NCI-H82 treated with DMSO at 0.1 percent for 48 hours (cell line): ENCODE measurements around the gene PSAP.

Source experiments
- DNase-seq: peaks from one replicate; lab custom pipeline; 2025; ENCODE audit not compliant: unreplicated experiment; lab: John Stamatoyannopoulos, UW

Gene PSAP

DNA sequence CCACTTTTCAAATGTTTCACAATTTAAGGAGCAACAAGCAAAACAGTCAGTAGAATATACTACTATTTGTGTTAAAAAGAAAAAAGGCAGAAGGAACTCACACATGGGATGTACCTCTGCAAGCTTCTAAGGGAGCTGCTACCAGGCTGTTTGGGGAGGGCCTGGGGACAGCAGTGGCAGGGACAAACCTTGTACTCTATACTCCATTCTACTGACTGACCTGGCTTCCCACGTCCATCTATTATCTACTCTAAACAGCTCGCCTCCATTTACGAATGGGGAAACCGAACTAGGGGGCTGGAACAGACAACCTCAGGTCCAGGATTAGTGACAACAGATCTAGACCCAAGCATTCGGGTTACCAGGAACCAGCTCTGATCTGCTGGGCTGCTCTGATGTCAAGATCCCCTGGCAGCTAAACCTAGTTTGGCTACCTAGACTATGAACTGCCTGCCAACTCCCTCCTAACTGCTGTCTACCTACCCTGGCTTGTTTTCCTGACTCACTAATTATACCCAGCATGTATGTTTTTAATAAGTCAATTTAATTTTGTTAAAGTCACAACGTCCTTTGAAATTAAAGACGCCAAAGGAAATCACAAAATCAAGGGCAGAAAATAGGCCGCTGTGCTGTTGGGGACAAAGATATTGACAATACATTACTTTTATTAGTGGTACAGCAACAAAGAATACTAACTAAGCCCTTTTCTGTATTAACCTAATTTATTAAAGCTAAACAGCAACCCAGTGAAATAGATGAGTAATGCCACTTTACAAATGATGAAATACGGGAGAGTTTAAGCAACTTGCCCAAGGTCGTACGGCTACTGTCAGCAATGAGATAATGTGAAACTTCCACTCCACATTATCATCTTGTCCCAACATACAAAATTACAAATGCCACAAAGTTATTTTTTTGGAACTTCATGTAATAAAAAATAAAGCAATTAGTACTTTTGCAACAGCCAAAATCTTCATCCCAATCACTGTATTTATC is 5.3 kb downstream of the PSAP start:
- DNase-seq = no peak

DNA sequence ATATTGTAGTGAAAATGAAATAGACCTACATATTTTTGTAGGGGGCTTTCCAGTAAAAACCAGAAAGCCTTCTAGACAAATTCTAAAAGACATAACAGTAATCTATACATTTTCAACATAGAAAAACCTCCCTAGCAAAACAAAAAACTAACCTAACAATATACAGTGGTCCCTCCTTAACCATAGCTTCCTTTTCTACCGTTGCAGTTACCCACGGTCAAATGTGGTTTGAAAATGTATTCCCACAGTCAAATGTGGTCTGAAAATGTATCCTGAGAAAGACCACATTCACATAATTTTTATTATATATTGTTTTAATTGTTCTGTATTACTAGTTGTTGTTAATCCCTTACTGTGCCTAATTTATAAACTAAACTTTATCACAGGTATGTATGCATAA is 6.4 kb downstream of the PSAP start:
- DNase-seq = no peak

DNA sequence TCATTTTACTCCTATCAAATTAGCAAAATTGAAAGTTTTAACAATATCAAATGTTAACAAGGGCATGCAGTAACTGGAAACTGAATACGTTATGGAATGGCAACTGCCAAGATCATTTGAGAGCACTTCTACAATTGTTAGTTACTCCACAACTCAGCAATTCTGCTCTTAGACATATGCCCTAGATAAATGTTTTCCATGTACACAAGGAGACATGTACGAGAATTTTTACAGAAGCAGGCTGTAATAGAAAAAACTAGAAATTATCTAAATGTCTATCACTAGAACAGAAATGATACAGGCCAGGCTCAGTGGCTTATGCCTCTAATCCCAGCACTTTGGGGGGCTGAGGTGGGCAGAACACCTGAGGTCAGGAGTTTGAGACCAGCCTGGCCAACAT is 7.0 kb downstream of the PSAP start:
- DNase-seq = no peak

DNA sequence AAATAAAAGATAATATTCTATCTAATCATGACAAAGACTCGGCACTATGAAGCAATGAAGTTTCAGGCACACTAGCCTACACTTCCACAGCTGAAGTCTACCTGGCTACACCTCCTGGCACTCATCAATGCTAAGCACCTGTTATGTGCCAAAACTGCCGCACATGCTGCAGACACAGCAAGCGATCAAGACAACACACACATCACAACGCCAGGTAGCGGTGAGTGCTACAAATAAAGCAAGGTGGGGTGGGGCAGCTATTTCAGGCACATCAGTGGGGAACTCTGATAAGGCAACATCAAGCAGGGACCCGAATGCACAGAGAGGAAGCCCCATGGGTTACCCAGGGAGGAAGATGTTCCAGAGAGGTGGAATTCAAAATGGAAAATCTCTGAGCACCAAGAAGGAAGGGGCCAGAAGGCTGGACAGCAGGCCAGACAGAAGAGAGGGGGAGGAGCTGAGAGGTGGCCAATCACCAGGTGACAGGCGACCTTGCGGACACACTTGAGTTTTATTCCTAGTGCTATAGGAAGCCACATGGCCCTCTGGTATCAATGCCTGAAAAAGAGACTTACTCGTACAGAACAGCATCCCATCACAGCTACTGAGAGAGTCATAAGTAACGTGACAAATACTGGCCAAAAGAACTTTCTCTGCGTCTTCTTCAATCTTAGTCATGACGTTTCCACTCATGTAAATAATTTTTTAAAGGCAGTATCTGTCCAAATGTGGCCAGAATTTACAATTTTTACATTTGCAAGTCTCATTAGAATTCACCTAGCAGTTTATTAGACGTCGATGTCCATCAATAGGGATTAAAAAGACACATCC is 8.0 kb downstream of the PSAP start:
- no peak for DNase-seq

DNA sequence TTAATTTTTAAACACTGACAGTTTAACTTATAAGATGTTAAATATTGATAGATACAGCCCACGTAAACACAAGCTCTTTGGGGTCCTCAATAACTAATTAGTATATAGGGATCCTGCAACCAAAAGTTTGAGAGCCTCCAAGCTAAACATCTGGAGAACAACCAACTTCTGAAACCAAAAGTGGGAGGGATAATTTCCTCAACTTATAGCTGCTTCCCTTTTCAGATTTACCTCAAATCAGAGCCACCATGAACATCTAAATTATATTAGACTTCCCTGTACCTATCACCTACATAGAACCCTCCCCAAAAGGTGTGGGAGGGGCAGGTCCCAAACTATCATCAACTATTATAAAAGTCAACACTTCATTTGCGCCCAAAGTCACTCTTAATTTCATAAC is 8.6 kb downstream of the PSAP start:
- DNase-seq = no peak

DNA sequence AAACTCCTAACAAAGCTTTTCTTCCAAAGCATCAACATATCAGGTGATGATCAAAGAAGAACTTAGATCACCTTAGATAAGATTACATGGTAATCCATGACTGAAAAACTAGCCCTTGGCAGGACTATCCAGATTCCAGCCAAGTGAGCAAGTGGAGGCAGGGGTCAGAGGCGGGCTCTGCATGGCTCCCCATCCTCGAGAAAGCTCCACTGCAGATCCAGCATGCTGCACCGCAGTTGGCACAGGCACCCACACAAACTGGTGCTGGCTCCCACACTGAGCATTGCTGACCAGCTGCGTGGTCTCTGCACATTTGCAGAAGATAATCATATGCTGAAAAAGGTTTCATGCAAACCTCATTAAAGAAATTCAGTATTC is 10.1 kb downstream of the PSAP start:
- DNase-seq = no peak

DNA sequence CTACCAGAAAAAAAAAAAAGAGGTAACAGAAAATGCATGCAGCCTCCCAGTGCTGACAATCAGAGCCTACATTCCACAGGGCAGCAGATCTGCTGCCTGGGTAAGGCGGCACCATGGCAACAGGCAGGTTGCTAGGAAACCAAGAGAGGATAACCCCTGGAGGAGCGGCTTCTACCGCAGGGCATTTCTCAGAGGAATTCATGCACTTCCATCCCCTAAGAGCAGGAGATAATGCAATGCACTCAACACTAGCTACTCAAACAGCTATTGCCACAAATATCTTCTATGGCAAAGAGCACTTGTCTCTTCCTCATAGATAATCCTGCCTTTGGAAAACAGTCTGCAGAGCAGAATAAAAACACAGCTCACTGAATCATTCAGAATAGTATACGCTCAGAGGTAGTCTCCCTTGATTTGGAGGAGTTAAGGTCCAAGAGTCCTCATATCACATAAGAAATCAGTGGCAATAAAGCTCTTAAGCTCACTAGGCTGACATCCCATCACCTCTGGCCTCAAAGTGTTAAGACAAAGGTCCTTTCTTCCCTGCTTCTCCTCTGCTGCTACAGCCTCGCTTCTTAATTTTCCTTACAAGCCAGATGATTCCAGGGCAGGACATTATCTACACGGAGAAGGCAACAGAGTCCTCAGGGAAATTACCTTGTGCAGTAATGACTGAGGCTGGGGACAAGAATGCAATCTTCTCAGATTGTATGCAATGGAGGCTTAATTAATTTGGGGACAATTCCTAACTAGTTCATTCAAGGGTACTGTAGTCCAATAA is 10.7 kb downstream of the PSAP start:
- DNase-seq = peak; percentile 44

DNA sequence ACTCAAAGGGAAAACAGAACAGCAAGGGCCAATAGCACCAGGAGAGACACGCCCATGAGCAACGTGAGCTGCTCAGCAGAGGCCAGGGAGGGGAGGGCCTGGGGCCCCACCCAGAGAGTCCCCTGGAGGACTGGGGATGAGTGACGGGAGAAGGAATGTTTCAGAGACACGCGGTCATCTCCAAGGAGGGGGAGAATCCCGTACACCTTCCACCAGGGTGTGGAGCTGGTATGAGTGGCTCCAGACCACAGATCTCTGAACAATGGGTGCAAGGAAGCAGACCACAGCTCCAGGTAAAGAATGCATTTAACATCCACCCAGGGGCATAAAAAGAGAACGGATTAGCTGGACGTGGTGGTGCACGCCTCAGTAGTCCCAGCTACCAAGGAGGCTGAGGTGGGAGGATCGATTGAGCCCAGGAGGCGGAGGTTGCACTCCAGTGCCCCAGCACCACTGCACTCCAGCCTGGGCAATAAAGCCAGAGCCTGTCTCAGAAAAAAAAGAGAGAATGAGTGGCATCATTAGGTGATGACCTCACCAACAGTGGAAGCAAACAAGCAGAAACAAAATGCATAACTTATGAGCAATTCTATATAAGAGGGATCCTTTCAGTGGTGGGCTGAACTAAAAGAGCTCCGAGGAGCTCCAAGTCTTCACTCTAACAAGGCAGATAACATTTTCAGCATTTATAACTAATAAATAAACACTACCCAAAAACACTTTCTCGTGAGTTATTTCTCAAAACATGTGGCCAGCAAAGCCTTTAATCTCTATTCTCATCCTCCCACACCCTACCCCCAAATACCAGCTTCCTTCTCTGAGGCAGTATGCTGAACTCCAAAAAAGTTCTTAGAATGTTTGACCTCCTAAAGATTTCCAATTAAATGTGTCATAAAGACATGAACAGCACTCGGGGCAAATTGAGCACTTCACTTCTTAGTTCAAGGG is 12.5 kb downstream of the PSAP start:
- no peak for DNase-seq

DNA sequence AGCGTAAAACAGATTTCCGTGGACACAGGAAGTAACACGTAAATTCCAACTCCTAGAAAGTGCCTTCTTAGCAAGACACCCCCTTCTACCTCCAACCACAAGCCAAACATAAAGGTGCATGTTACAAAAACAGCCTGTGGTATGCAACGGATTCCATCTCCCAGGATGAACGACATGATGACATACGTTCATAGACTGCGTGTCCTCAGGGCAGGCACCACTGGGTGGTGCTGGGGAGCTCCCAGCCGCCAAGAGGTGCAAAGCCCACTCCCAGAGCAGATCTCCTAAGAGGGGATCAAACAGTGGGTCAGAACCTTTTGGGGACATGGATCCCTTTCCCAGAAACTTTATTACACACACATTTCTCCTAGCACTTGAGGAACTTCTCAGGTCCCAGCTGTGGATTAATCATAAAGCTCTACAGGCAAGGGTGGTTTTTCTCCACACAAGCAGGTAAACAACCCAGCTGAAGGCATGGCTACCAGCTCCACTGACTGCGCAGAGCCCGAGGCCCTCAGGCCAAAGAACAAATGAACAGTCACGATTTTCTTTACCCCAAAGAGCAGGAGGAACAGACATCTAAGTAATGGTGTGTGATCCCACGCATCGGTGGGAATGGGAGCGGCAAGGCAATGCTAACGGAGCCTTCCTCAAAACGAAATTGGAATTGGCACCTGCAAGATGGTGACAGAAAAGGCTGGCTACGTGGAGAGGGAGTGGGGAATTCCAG is 13.8 kb downstream of the PSAP start:
- peak; percentile 34 for DNase-seq

DNA sequence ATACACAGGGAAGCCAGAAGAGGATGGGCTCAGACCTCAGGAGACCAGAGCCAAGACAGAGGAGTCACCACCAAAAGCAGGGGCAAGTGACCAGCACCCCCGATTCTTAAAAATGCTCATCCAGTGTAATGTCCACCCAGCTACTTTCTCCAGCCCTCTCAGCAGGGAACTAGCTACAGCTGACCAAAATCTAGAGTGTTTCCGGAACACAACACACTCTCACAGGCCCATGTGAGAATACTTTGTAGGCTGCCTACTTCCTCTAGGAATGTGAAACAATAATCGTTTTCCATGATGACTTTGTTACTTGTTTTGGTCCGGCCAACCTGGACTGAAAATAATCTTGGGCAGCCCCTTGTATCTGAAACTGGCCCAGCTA is 14.5 kb downstream of the PSAP start:
- DNase-seq = no peak

DNA sequence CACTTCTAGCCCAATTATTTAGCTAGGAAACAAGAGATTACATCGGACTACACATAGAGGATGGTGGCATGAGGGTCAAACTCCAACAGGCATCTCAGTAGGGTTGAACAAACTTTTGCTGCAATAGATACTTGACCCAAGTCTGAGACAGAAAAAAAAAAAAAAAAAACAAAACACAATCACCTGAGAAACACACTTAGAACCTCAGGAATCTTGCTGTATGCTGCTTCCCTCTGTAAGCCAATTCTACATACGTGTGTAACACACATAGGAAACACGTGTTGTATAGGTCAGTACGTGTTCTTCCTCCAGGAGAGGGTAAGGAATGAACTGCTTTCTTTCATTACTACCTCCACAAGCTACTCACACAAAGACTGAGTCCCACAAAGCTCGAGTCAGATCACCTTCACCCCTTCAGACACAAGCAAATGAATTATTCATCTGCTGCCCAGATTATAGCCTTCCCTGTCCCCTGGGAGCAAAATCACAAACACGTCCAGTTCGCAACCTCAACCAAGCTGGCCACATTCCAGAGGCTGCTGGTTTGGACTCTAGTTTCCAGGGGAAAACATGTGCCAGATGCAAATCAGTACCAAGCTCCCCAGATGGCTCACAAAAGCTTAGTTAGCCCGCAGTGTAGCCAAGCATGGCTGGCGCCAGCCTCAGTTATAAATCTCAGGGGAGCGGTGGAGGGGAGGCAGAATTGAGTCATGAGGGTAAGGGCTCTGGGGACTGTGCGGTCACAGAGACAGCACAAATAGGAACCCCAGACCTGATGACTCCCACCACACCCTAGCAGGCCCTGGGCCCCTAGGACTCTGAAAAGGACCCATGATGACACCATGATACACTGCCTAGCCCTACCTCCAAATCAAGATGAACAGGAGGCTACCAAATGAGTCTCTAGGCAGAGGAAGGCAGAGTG is 15.1 kb downstream of the PSAP start:
- DNase-seq = peak; percentile 90

DNA sequence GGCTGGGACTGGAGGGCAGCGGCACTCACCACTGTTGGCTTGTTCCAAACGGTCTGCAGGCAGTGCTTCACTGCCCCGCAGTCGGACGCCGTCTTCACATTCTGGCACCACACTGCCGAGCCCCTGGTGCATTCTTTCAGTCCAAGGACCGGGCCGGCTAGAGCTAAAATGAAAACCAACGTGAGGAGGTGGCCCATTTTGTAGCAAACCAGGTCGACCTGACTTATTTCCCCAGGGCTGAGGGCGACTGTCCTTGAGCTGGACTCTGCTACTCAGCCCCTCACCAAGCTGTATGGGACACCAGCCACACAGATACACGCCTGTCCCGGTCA is 16.7 kb downstream of the PSAP start:
- DNase-seq = no peak

DNA sequence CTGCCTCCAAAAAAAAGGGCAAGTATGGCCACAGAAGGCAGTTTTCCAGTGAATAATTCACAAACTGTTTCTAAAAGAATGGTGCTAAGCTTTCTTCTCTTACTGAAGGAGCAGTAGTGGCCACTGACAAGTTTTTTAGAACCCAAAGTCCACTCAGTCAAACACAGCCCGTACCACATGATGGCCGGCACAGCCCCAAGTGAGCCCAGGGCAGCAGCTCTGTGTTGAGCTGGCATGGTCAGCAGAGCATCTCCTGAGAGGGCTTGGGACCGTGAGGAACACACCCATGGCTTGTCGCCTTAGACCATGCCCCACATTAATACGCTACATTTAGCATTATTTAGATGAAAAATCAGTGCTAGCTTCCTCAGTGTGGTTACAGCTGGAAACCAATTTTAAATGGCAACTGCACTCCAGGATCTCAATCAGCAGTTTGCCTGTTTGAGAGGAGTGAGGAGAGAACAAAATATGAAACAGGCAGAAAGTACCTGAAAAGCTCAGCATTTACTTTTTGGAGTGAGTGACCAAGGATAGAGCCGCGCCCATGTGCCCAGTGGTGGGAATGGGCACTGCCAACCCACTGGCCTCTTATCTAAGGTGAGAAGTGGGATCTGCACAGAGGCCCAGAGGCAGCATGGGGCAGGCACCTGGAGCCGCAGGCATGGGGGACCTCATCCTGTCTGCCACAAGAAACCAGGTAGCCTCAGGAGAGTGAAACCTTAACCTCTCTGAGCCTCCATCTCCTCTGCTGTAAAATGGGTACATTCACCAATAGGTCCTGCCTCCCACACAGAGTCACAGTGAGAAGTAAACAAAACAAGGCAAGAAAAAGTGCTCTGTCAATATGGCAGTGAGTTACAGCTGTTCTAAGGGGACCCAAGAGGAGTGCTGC is 17.4 kb downstream of the PSAP start:
- no peak for DNase-seq

DNA sequence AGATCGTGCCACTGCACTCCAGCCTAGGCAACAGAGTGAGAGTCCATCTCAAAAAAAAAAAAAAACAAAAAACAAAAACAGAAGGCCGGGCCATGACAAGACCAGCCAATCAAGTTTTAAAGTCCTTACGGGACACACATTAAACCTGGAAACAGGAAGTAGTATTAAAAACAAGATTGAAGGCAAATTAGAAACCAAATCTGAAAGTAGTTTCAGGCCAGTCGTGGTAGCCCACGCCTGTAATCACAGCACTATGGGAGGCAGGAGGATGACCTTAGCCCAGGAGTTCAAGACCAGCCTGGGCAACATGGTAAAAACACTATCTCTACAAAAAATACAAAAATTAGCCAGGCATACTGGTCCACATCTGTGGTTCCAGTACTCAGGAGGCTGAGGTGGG is 18.1 kb downstream of the PSAP start:
- DNase-seq = no peak

DNA sequence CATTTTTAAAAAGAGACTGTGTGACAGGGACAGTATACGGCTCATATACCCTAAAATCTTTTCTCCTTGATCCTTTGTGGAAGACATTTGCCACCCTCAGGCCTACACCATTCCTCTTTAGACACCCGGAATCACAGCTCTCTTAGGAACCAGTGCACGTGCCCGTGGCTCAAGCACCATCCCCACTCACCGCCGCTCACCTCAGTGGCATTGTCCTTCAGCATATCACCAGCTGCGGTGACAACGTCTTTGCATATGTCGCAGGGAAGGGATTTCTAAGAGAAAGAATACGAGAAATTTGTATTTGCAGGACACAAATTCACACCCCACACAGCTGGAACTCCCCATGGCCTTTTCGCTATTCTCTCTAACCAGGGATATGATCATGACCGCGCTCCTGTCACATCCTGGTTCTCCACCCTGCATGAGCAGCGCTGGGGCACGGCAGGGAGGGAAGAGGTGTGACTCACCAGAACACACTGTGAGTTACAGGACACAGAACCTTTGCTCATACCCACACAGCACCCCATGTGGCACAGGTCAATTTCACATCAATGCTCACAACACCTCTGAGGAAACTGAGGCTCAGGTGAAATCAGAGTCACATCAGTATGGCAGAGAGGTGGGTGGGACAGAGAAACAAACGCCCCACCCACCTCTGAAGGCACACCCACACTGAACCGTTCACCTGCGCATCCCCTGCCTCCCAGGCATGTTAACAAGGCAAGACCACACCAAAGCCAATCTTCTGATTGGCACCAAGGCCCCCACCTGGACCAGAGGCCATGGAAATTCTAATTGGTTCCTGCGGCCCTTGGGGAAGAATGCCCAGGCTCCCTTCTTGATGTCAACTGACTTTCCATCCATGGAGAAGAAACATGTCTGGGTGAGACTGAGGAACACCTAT is 19.2 kb downstream of the PSAP start:
- DNase-seq = no peak

DNA sequence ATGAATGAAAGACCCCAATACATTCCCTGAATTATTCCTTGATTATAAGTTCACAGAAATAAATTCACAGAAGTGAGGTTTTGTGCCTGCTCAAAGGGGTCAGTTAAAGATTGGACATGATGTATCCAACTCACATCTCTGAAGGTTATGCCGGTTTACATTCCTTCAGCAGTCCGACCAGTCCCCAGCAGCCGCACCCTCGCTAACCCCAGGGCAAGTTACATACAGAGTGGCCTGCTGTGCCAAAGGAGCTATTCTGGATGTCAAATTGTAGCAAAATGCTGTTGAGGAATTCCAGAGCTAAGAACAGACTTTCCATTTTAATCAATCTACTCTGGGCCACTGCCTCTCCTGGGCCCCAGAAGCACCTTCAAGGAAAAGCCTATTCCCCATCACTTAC is 20.3 kb downstream of the PSAP start:
- no peak for DNase-seq

DNA sequence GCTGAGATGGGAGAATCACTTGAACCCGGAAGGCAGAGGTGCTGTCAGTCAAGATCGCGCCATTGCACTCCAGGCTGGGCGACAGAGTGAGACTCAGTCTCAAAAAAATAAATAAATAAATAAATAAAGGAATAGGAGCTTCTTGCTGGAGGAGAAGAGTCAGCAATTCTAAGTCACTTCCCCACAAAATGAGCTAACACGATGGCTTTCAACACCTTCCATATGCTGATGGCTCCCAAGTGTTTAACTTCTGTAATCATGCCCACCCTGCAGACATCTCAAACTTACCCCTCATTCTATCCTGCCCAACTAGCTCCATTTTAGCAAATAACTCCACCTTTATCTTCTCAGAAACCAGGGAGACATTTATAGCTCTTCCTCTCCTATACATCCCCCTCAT is 21.2 kb downstream of the PSAP start:
- no peak for DNase-seq
